ENCODE data around the gene MEGF11.

Gene MEGF11

DNA sequence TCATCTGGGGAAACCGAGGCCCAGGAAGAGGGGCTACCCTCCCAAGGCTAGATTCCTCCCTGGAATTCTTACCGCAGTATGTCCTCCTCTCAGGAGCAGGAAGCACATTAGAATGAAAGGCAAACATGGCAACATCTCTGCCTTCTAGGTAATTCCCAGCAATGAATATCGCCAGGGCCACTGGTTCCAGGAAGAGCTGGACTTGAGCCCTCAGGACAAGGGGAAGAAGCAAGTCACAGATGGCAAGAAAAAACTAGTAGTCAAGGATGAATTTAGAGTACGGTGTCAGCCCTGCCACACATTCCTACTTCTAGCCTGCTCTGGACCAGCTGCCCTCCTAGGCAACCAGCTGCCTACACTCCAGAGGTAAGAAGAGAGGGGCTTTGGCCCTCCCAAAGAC lies 42.9 kb downstream of the MEGF11 start:
- no peak for DNase-seq (ENCODE audit: insufficient read length, low spot score)
- TF ChIP-seq PAX5 (IDR thresholded peaks at IDR 0.05; ENCODE audit: insufficient read depth, low read length, severe bottlenecking): no peak
- TF ChIP-seq TAF1 (IDR thresholded peaks at IDR 0.05; ENCODE audit: low read depth, low read length): no peak
- TF ChIP-seq POLR2A (IDR thresholded peaks at IDR 0.05; ENCODE audit: low read depth, low read length): no peak
- no peak for TF ChIP-seq POLR2AphosphoS5 (IDR thresholded peaks at IDR 0.05; ENCODE audit: low read depth, low read length)
- TF ChIP-seq SPI1 (IDR thresholded peaks at IDR 0.05; ENCODE audit: low read depth, low read length): no peak
- TF ChIP-seq POU2F2 (IDR thresholded peaks at IDR 0.05; ENCODE audit: low read depth, low read length): no peak
- no peak for FAIRE-seq

DNA sequence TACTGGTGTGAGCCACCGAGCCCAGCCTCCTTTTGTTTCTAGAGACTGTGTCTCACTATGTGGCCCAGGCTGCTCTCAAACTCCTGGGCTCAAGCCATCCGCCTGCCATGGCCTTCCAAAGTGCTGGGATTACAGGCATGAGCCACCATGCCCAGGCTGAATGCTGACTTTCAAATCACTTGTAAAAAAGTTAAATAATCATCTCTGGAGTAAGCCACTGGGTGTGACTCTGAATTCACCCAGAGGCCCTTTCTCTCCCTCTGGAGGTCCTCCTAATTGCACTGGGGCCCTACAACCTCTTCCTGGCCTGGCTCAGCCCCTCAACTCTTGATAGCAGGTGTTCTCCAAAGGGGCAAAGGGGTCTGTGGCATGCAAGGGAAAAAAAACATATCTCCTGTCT lies 54.8 kb downstream of the MEGF11 start:
- DNase-seq (ENCODE audit: insufficient read length, low spot score): no peak
- FAIRE-seq: no peak
- no peak for TF ChIP-seq POU2F2 (IDR thresholded peaks at IDR 0.05; ENCODE audit: low read depth, low read length)
- no peak for TF ChIP-seq PAX5 (IDR thresholded peaks at IDR 0.05; ENCODE audit: insufficient read depth, low read length, severe bottlenecking)

DNA sequence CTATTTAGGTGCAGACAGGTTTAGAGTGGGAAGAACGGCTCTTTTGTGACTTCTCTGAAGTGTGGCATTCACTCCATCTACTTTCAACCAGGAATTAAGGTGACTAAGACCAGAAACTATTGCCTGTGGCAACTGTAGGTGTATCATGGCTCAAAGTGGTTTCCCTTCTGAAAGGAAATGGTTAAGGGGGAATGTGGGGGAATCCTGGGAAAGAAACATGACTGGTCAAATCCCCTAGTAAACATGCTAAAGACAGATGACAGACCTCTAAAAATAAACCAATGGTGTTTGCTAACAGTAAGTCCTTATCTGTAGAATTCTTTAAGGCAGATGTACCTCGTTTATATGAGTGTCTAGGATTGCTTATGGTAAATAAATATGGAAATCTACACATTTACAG lies 56.9 kb downstream of the MEGF11 start:
- TF ChIP-seq TAF1 (IDR thresholded peaks at IDR 0.05; ENCODE audit: low read depth, low read length): no peak
- no peak for TF ChIP-seq PAX5 (IDR thresholded peaks at IDR 0.05; ENCODE audit: insufficient read depth, low read length, severe bottlenecking)
- no peak for TF ChIP-seq POU2F2 (IDR thresholded peaks at IDR 0.05; ENCODE audit: low read depth, low read length)
- no peak for TF ChIP-seq SPI1 (IDR thresholded peaks at IDR 0.05; ENCODE audit: low read depth, low read length)
- TF ChIP-seq POLR2AphosphoS5 (IDR thresholded peaks at IDR 0.05; ENCODE audit: low read depth, low read length): no peak
- TF ChIP-seq POLR2A (IDR thresholded peaks at IDR 0.05; ENCODE audit: low read depth, low read length): no peak
- DNase-seq (ENCODE audit: insufficient read length, low spot score): no peak
- no peak for FAIRE-seq

DNA sequence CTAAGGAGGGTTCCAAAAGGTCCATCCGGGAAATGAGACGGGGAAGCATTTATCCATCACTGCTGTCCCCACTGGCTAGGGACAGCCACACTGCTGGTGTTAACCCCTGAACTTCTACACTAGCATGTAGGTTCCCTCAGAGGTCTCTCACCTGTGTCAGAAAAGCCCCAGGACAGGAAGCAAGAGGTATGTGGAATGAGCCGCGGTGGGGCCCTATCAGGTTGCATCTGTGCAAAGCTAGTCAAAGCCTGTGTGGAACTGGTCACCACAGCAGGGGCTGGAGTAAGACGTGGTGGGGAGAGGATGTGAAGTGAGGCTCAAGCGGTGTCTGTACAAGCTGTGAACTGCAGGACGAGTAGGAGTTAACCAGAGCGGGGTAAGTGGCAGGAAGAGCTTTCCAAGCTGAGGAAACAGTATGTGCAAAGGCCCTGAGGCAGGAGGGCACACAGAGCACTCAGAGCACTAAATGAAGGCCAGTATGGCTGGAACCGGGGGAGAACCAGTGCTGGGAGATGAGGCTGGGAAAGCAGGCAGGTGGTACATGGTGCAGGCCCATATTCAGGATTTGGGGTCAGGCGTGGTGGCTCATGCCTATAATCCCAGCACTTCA lies 57.8 kb downstream of the MEGF11 start:
- TF ChIP-seq PAX5 (IDR thresholded peaks at IDR 0.05; ENCODE audit: insufficient read depth, low read length, severe bottlenecking): no peak
- TF ChIP-seq POLR2AphosphoS5 (IDR thresholded peaks at IDR 0.05; ENCODE audit: low read depth, low read length): no peak
- no peak for TF ChIP-seq POLR2A (IDR thresholded peaks at IDR 0.05; ENCODE audit: low read depth, low read length)
- TF ChIP-seq TAF1 (IDR thresholded peaks at IDR 0.05; ENCODE audit: low read depth, low read length): no peak
- no peak for TF ChIP-seq POU2F2 (IDR thresholded peaks at IDR 0.05; ENCODE audit: low read depth, low read length)
- FAIRE-seq (no peak), DNase-seq (ENCODE audit: insufficient read length, low spot score) (no peak)

DNA sequence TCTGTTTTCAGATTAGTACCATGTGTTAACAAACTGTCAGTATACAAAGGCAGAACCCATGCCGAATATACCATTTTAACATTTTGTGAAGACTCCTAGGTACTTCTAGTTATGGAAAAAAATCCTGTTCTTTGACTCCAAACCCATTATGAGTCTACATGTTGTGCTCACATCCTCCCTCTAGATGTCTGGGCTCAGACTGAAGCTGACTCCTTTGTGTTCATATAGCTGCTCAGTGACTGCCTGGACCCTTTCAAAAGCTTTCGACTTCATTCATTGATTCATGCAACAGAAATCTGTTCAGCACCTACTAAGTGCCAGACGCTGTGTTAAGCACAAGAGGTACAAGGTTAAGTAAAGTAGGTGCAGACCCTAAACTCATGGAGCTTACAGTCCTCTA lies 60.5 kb downstream of the MEGF11 start:
- TF ChIP-seq TAF1 (IDR thresholded peaks at IDR 0.05; ENCODE audit: low read depth, low read length): no peak
- TF ChIP-seq PAX5 (IDR thresholded peaks at IDR 0.05; ENCODE audit: insufficient read depth, low read length, severe bottlenecking): no peak
- no peak for TF ChIP-seq POLR2A (IDR thresholded peaks at IDR 0.05; ENCODE audit: low read depth, low read length)
- TF ChIP-seq POU2F2 (IDR thresholded peaks at IDR 0.05; ENCODE audit: low read depth, low read length): no peak
- no peak for TF ChIP-seq SPI1 (IDR thresholded peaks at IDR 0.05; ENCODE audit: low read depth, low read length)
- TF ChIP-seq POLR2AphosphoS5 (IDR thresholded peaks at IDR 0.05; ENCODE audit: low read depth, low read length): no peak
- no peak for DNase-seq (ENCODE audit: insufficient read length, low spot score)
- no peak for FAIRE-seq

DNA sequence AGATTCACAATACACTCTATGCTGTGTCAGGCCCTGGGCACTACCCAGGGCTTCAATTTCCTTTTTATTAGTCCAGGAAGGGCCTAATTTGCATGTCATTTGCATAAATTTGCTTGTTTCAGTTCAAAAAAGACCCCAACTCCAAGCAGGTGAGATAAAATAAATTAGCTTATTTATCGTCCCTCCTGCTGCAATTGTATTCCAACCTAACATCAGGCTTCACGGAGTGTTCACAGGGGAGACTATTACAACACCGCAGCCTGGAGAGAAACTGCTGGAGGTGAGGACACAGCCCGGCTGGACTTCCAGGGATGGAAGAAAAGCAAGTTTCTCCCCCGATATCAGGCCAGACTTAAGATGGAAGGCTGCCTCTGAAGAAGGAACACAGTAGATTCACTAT lies 62.8 kb downstream of the MEGF11 start:
- no peak for TF ChIP-seq PAX5 (IDR thresholded peaks at IDR 0.05; ENCODE audit: insufficient read depth, low read length, severe bottlenecking)
- no peak for TF ChIP-seq POLR2A (IDR thresholded peaks at IDR 0.05; ENCODE audit: low read depth, low read length)
- no peak for TF ChIP-seq TAF1 (IDR thresholded peaks at IDR 0.05; ENCODE audit: low read depth, low read length)
- TF ChIP-seq SPI1 (IDR thresholded peaks at IDR 0.05; ENCODE audit: low read depth, low read length): no peak
- TF ChIP-seq POU2F2 (IDR thresholded peaks at IDR 0.05; ENCODE audit: low read depth, low read length): no peak
- no peak for TF ChIP-seq POLR2AphosphoS5 (IDR thresholded peaks at IDR 0.05; ENCODE audit: low read depth, low read length)
- FAIRE-seq (no peak), DNase-seq (ENCODE audit: insufficient read length, low spot score) (no peak)

DNA sequence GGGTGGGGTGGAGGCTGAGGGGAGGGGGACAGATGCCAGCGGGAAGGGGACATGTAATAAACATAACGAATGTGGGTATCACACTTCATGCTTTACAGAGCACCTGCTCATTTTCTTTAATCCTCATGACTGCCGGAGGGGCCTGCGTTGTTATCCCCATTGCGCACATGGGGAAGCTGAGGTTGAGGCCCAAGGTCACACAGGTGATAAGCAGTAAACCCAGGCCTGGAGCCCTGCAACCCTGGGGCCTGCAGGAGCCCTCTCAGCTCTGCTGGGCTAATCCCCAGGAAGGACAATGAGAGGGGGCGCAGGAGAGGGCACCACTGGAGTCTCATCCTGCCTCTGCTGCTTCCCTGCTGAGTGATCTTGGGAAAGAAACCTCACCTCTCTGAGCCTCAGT lies 64.3 kb downstream of the MEGF11 start:
- FAIRE-seq (no peak), DNase-seq (ENCODE audit: insufficient read length, low spot score) (no peak)
- TF ChIP-seq POLR2A (IDR thresholded peaks at IDR 0.05; ENCODE audit: low read depth, low read length): no peak
- no peak for TF ChIP-seq POLR2AphosphoS5 (IDR thresholded peaks at IDR 0.05; ENCODE audit: low read depth, low read length)
- TF ChIP-seq TAF1 (IDR thresholded peaks at IDR 0.05; ENCODE audit: low read depth, low read length): no peak
- no peak for TF ChIP-seq POU2F2 (IDR thresholded peaks at IDR 0.05; ENCODE audit: low read depth, low read length)
- no peak for TF ChIP-seq PAX5 (IDR thresholded peaks at IDR 0.05; ENCODE audit: insufficient read depth, low read length, severe bottlenecking)
- no peak for TF ChIP-seq SPI1 (IDR thresholded peaks at IDR 0.05; ENCODE audit: low read depth, low read length)

DNA sequence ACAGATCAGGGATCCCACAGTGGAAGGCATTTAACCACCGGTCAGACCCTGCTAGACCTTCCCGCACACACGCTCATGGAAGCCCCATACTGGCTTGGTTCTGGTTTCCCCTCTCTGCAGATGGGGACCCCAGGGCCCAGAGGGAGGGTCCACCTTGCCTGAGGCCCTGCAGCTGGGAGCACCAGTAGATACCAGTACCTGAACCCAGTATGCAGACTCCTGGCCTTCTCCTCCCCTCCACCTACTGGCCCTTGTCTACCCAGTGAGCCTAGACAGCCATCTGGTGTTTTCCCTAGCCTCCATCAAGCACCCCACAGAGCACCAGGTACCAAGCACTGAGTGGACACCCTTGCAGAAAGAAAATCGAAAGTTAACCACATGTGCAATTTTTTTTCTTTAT lies 65.1 kb downstream of the MEGF11 start:
- DNase-seq (ENCODE audit: insufficient read length, low spot score): no peak
- TF ChIP-seq POLR2A (IDR thresholded peaks at IDR 0.05; ENCODE audit: low read depth, low read length) (no peak), POU2F2 (IDR thresholded peaks at IDR 0.05; ENCODE audit: low read depth, low read length) (no peak)
- FAIRE-seq: no peak

DNA sequence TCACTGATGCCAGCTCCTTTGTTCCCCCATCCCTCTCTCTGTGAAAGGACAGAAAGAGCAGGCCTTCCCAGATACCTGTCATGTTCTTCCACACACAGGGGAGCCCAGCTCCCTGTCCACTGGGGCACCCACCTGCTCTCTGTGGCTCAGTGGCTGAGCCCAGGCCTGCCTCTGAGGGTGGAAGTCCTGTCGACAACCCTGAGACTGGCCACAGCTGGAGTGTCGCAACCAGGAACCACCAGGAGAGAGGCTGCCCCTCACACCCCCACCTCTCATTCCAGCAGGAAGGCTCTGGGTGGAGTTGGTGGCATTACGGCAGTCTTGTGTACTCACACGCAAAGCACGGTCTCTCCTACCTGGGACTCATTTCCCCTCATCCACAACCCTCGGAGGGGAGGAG lies 66.3 kb downstream of the MEGF11 start:
- DNase-seq (ENCODE audit: insufficient read length, low spot score) (no peak), FAIRE-seq (no peak)
- no peak for TF ChIP-seq SPI1 (IDR thresholded peaks at IDR 0.05; ENCODE audit: low read depth, low read length)
- TF ChIP-seq PAX5 (IDR thresholded peaks at IDR 0.05; ENCODE audit: insufficient read depth, low read length, severe bottlenecking): no peak
- TF ChIP-seq POU2F2 (IDR thresholded peaks at IDR 0.05; ENCODE audit: low read depth, low read length): no peak
- TF ChIP-seq POLR2AphosphoS5 (IDR thresholded peaks at IDR 0.05; ENCODE audit: low read depth, low read length): no peak
- no peak for TF ChIP-seq POLR2A (IDR thresholded peaks at IDR 0.05; ENCODE audit: low read depth, low read length)
- TF ChIP-seq TAF1 (IDR thresholded peaks at IDR 0.05; ENCODE audit: low read depth, low read length): no peak

DNA sequence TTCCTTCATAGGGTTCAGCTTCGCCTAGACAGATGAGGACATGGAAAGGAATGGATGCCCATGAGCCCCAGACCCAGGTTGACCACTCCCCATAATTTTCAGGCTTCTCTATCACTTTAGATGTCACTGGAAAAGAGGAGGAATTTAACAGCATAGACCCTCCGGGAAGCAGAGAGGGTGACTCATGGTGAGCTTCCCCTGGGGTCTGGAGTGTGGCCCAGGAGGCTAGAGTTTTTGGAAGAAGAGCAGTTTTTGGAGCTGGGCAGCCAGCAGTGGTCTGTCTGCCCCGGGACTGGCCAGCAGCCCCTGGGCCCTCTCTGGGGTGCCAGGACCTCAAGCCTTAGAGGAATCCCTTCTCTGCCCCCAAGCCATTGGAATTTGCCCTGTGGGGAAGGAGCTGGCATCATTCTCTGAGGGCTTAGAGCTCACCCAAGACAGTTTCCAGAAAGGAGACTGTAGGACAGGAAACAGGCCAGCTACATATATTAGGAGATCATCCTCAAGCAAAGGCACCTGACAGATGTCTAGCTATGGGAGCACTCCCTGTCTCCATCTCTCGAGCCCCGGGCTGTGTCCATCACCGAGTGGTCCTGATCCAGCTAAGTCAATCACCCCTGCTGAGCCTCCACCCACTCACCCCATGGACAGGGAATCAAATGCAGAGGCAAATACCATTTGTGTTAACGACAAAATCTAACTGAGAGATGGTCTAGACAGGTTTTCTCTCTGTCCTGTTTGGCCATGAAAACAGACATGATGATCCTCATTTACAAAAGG lies 67.3 kb downstream of the MEGF11 start:
- no peak for DNase-seq (ENCODE audit: insufficient read length, low spot score)
- FAIRE-seq: no peak
- no peak for TF ChIP-seq SPI1 (IDR thresholded peaks at IDR 0.05; ENCODE audit: low read depth, low read length)
- no peak for TF ChIP-seq POU2F2 (IDR thresholded peaks at IDR 0.05; ENCODE audit: low read depth, low read length)
- TF ChIP-seq PAX5 (IDR thresholded peaks at IDR 0.05; ENCODE audit: insufficient read depth, low read length, severe bottlenecking): no peak
- no peak for TF ChIP-seq POLR2AphosphoS5 (IDR thresholded peaks at IDR 0.05; ENCODE audit: low read depth, low read length)
- TF ChIP-seq TAF1 (IDR thresholded peaks at IDR 0.05; ENCODE audit: low read depth, low read length): no peak
- TF ChIP-seq POLR2A (IDR thresholded peaks at IDR 0.05; ENCODE audit: low read depth, low read length): no peak

Measured in GM12891 (cell line).